SU-DHL-6 (cell line): Measurements from ENCODE around the gene SYF2.
"Not testable (repeated sequence)": the region's sequence is repeated elsewhere in the genome, so short reads cannot be mapped to it uniquely, and the experiment has no call there.

ENCODE experiments used
- H2AFZ ChIP-seq: fragments of 200-600 bp; sonication (generic); 2 replicates; pipeline ENCODE4 v1.6.1; 2014; ENCODE audit warnings: low read depth, mild to moderate bottlenecking, moderate library complexity, mixed read lengths, antibody characterized with exemption, low read length; ENCODE audit not compliant: severe bottlenecking
- H3F3A ChIP-seq: fragments of 200-600 bp; shearing (Covaris generic); 2 replicates; pipeline ENCODE4 v1.6.0; 2016; ENCODE audit warnings: antibody characterized with exemption, mild to moderate bottlenecking; ENCODE audit not compliant: insufficient read depth
- H3K27ac ChIP-seq: fragments of 200-600 bp; sonication (generic); 2 replicates; pipeline ENCODE4 v1.5.1; 2016; ENCODE audit warnings: low read depth, mild to moderate bottlenecking, low read length, moderate library complexity, mixed read lengths
- H3K27me3 ChIP-seq: fragments of 200-600 bp; sonication (generic), shearing (Covaris generic); 2 replicates; pipeline ENCODE4 v1.6.0; 2014; ENCODE audit warnings: mild to moderate bottlenecking, low read length
- H3K36me3 ChIP-seq: fragments of 200-600 bp; sonication (generic); 2 replicates; pipeline ENCODE4 v1.6.1; 2014; ENCODE audit warnings: mild to moderate bottlenecking, low read length, mixed read lengths
- H3K4me2 ChIP-seq: fragments of 300-600, 200-600 bp; shearing (Covaris generic), sonication (generic); 2 replicates; pipeline ENCODE4 v1.6.0; 2014; ENCODE audit warnings: low read length, low read depth, mild to moderate bottlenecking; ENCODE audit not compliant: poor library complexity, severe bottlenecking
- H3K4me3 ChIP-seq: fragments of 200-600 bp; sonication (generic); 2 replicates; pipeline ENCODE4 v1.5.1; 2014; ENCODE audit warnings: antibody characterized with exemption, low read length, mild to moderate bottlenecking, mixed read lengths; ENCODE audit not compliant: insufficient read depth, poor library complexity, severe bottlenecking
- H3K79me2 ChIP-seq: fragments of 200-600 bp; sonication (generic); 2 replicates; pipeline ENCODE4 v1.6.1; 2014; ENCODE audit warnings: mild to moderate bottlenecking, low read length, moderate library complexity; ENCODE audit not compliant: insufficient read depth
- H3K9ac ChIP-seq: fragments of 200-600 bp; sonication (generic); 2 replicates; pipeline ENCODE4 v1.7.0; 2014; ENCODE audit warnings: mild to moderate bottlenecking, low read length
- H3K9me2 ChIP-seq: fragments of 200-600 bp; sonication (generic); replicated peaks from 2 replicates; pipeline ENCODE4 v1.6.1; 2014; ENCODE audit warnings: low read length; ENCODE audit not compliant: insufficient read depth
- H3K9me3 ChIP-seq: fragments of 200-600 bp; sonication (generic); 2 replicates; pipeline ENCODE4 v1.6.1; 2014; ENCODE audit warnings: low read length, mixed read lengths; ENCODE audit not compliant: insufficient read depth
- H4K20me1 ChIP-seq: fragments of 200-600 bp; sonication (generic); 2 replicates; pipeline ENCODE4 v1.6.1; 2014; ENCODE audit warnings: low read depth, mild to moderate bottlenecking, antibody characterized with exemption, low read length, moderate library complexity, mixed read lengths
- EZH2phosphoT487 ChIP-seq: fragments of 200-600 bp; sonication (generic), shearing (Covaris generic); conservative IDR thresholded peaks from 2 replicates; pipeline ENCODE4 v1.6.1; 2018; ENCODE audit warnings: mild to moderate bottlenecking, antibody characterized with exemption, low read length, moderate library complexity, mixed read lengths
- TF ChIP-seq, protein P1 (sequence below): fragments of 200-600 bp; sonication (generic); IDR thresholded peaks from one replicate; pipeline ENCODE4 v1.5.1; 2017; ENCODE audit warnings: antibody characterized with exemption, mild to moderate bottlenecking, low read length, moderate library complexity; ENCODE audit not compliant: insufficient read depth, poor library complexity, severe bottlenecking

Gene SYF2

GRCh38 chr1:25190260-25190659, 42.0 kb downstream of the SYF2 start:
- TF ChIP-seq, protein P1, sequence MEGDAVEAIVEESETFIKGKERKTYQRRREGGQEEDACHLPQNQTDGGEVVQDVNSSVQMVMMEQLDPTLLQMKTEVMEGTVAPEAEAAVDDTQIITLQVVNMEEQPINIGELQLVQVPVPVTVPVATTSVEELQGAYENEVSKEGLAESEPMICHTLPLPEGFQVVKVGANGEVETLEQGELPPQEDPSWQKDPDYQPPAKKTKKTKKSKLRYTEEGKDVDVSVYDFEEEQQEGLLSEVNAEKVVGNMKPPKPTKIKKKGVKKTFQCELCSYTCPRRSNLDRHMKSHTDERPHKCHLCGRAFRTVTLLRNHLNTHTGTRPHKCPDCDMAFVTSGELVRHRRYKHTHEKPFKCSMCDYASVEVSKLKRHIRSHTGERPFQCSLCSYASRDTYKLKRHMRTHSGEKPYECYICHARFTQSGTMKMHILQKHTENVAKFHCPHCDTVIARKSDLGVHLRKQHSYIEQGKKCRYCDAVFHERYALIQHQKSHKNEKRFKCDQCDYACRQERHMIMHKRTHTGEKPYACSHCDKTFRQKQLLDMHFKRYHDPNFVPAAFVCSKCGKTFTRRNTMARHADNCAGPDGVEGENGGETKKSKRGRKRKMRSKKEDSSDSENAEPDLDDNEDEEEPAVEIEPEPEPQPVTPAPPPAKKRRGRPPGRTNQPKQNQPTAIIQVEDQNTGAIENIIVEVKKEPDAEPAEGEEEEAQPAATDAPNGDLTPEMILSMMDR: no peak
- TF ChIP-seq EZH2phosphoT487: no peak
- no peaks in the 10 kb centered on the region for H3K9me3 ChIP-seq
- H3K27me3 ChIP-seq: no peaks in the 10 kb centered on the region
- H3K9me2 ChIP-seq: no peaks in the 10 kb centered on the region
- no peak overlapping the region for H3K4me2 ChIP-seq
- H3K4me3 ChIP-seq: no peak overlapping the region
- no peaks in the 10 kb centered on the region for H3K36me3 ChIP-seq
- H3K9ac ChIP-seq: no peak overlapping the region
- H3F3A ChIP-seq: no peaks in the 10 kb centered on the region
- no peak overlapping the region for H2AFZ ChIP-seq
- H3K79me2 ChIP-seq: no peaks in the 10 kb centered on the region
- no peak overlapping the region for H3K27ac ChIP-seq
- no peaks in the 10 kb centered on the region for H4K20me1 ChIP-seq

- not testable (repeated sequence) for H3K4me2 ChIP-seq, H2AFZ ChIP-seq, H3F3A ChIP-seq, H3K79me2 ChIP-seq, H3K9me2 ChIP-seq, H3K9me3 ChIP-seq, H3K36me3 ChIP-seq, H3K27me3 ChIP-seq, H3K27ac ChIP-seq, H3K4me3 ChIP-seq, H3K9ac ChIP-seq, H4K20me1 ChIP-seq
Observed at GRCh38 chr1:25187904-25188303, 44.4 kb downstream of the SYF2 start.

GRCh38 chr1:25187077-25187476, 45.2 kb downstream of the SYF2 start:
- Histone ChIP-seq H3K27ac (no peak overlapping the region), H4K20me1 (no peaks in the 10 kb centered on the region), H3K36me3 (no peaks in the 10 kb centered on the region), H3K9me3 (no peaks in the 10 kb centered on the region), H3K27me3 (no peaks in the 10 kb centered on the region), H3K9ac (no peak overlapping the region), H3K9me2 (no peaks in the 10 kb centered on the region), H3K4me3 (no peak overlapping the region), H2AFZ (no peak overlapping the region), H3K79me2 (no peaks in the 10 kb centered on the region), H3K4me2 (no peak overlapping the region), H3F3A (no peaks in the 10 kb centered on the region)
- TF ChIP-seq EZH2phosphoT487: no peak
- TF ChIP-seq, protein P1: no peak

GRCh38 chr1:25186161-25187007, 45.9 kb downstream of the SYF2 start:
- Histone ChIP-seq H2AFZ (no peak overlapping the region), H3K9me3 (no peaks in the 10 kb centered on the region), H3K27ac (no peak overlapping the region)

More at GRCh38 chr1:25186161-25187007, 45.9 kb downstream of the SYF2 start:
- TF ChIP-seq EZH2phosphoT487: no peak
- TF ChIP-seq, protein P1: no peak
- H3K4me2 ChIP-seq: no peak overlapping the region
- H3K9me2 ChIP-seq: no peaks in the 10 kb centered on the region
- no peaks in the 10 kb centered on the region for H3K27me3 ChIP-seq
- no peak overlapping the region for H3K4me3 ChIP-seq
- H3K79me2 ChIP-seq: no peaks in the 10 kb centered on the region
- no peaks in the 10 kb centered on the region for H3F3A ChIP-seq
- no peaks in the 10 kb centered on the region for H4K20me1 ChIP-seq
- H3K36me3 ChIP-seq: no peaks in the 10 kb centered on the region
- no peak overlapping the region for H3K9ac ChIP-seq
